Fibroblast of pulmonary artery (primary cell): ENCODE measurements around the gene PTPRC.

Source experiments
- DNase-seq: peaks from one replicate; pipeline ENCODE4 v3.0.0-alpha.2; 2010; ENCODE audit warnings: low read depth
- H3K4me3 ChIP-seq: replicated peaks from 2 replicates; pipeline ENCODE4 v1.5.1; 2011; ENCODE audit warnings: low read depth, mild to moderate bottlenecking, control low read depth, low read length, moderate library complexity
- TF ChIP-seq, protein P1 (sequence below): IDR thresholded peaks from 2 replicates; pipeline ENCODE4 v1.5.1; 2011; ENCODE audit warnings: mild to moderate bottlenecking, control low read depth, low read length, inconsistent platforms; ENCODE audit errors: missing control alignments

Gene PTPRC

DNA sequence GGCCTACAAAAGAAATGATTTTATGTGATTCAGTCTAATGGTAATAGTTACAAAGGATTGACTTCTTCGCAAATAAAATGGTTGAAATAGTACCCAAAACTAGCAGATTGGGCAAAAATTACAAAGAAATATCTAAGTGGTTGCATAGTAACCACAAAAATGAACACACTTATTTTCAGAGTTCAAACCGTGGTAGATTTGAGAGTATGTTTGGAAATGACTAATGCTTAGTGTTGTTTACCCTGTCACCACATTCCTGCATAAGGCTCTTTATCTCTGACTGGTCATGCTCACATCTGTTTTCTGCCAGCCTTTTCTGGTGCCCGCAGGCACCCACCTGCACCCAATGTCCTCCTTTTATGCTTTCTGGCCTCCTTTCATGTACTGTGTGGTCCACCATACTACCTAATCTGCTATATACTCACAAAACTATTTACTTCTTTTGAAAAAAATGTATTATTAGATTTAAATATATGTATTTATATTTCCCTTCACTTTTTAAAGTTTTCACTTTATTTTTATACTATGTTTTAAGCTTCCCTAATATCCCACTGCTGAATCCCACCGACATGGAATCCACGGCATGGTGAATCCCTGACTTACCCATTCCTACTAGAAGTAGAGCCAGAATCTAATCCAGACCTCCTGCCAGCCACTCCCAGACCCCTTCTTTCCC lies 30.3 kb downstream of the PTPRC start:
- peak; percentile 90 for DNase-seq
- TF ChIP-seq, protein P1, sequence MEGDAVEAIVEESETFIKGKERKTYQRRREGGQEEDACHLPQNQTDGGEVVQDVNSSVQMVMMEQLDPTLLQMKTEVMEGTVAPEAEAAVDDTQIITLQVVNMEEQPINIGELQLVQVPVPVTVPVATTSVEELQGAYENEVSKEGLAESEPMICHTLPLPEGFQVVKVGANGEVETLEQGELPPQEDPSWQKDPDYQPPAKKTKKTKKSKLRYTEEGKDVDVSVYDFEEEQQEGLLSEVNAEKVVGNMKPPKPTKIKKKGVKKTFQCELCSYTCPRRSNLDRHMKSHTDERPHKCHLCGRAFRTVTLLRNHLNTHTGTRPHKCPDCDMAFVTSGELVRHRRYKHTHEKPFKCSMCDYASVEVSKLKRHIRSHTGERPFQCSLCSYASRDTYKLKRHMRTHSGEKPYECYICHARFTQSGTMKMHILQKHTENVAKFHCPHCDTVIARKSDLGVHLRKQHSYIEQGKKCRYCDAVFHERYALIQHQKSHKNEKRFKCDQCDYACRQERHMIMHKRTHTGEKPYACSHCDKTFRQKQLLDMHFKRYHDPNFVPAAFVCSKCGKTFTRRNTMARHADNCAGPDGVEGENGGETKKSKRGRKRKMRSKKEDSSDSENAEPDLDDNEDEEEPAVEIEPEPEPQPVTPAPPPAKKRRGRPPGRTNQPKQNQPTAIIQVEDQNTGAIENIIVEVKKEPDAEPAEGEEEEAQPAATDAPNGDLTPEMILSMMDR = no peak
- no peak overlapping the region for H3K4me3 ChIP-seq

DNA sequence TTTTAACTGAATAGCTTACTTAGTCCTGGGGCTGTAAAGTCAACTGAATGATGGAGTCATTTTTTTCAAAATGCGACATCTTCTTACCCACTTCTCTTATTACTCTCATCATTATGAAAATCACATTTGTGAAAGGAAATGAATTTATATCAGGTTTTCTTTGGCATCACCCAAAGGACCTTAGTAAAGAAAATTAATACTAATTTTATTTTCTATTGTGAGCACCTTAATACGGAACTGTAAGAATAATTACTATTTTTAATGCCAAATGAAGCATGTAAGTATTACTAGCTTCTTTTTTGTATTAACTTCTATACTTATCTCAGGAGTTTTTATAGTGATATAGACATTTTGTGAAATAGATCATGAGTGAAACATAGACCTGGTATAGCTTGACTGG lies 30.9 kb downstream of the PTPRC start:
- TF ChIP-seq, protein P1 = no peak
- no peak for DNase-seq
- H3K4me3 ChIP-seq = no peak overlapping the region

DNA sequence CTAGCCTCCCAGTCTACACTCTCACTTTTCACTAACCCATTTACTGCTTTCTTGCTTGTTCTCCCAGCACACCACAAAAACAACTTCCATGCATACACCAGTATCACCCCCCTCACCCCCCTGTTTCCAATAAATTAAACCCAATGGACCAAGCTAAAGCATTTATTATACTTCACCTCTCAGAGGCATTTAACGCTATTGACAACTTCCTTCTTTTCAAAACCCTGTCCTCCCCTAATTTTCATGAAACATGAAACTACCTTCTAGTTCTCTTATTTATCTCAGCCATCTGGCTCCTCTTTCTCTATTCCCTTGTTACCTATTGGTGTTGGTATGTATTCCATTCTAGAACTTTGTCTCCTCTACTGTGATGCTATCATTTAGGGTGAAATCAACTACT lies 32.3 kb downstream of the PTPRC start:
- no peak for DNase-seq
- TF ChIP-seq, protein P1 = no peak

DNA sequence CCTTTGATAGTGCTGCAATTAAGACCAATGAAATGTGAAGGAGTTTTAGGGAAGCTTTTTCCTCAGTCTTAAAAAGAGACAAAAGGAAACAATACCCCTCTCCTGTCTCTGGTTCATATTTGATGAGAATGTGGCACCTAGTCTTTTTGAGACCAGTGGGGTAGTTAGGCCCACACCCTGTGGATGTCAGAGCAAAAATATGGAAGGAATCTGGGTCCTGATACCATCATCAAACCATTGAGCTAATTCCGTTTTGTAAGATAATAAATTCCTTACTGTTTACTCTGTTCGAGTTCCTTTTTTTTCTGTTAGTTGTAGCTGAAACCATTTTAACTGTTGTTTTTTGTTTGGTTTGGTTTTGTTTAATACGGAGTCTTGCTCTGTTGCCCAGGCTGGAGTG lies 33.3 kb downstream of the PTPRC start:
- TF ChIP-seq, protein P1 = no peak

More for the DNA sequence above, 32.3 kb downstream of the PTPRC start:
- no peak overlapping the region for H3K4me3 ChIP-seq

DNA sequence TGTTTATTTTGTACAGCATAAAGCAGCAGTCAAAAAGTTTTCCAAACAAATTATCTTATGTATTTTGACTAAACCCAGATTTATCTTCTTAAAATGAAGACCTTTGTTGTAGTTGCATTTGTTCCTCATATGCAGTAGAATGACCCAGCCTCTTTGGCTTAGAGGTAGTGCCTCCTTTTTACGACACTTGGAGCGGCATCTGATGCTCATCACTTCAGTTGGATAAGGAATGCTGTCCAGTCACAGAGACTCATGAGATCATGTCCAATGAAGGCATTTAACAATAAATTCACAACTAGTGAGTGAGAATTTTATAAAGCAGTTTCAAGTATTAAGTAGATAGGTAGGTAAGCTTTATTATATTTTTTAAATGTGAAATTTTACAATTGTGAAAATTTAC lies 35.2 kb downstream of the PTPRC start:
- DNase-seq = no peak
- TF ChIP-seq, protein P1 = no peak
- no peak overlapping the region for H3K4me3 ChIP-seq

More for the DNA sequence above, 33.3 kb downstream of the PTPRC start:
- H3K4me3 ChIP-seq = no peak overlapping the region
- peak; percentile 60 for DNase-seq

DNA sequence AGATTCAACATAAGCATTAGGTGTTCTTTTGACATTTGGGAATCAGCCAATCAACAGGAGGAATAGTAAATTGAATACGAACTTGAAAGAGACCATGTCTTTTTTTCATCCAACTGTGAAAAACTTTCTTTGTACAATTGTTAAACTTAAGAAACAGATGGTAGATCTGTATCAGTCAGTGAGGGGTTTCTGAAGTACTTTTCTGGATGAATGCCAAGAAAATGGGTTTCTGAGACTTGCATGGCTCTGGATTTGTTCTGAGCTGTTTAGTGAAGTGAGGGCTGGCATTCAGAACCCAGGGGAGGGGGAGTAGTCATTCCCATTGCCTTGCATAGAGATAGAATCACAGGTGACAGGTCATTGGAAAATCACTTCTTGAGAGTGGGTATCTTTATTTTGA lies 37.4 kb downstream of the PTPRC start:
- no peak for DNase-seq
- TF ChIP-seq, protein P1 = no peak
- H3K4me3 ChIP-seq = no peak overlapping the region

DNA sequence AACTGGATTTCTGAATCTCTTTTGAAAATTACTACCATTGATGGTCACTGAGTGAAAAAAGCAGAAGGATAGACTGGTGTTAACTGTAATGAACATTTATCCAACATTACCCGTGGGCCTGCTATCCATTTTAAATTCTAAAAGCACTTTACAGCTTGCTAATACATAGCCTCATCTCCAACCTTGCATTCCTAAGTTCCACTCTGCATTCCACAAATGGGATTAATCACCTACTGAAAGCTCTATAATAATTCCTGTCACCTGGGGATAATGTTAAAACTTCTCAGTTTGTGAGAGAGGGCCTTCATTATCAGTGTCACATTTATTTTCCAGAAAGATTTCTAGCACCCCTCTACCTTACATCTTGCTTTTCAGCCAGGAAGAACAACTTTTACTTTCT lies 38.2 kb downstream of the PTPRC start:
- H3K4me3 ChIP-seq = no peak overlapping the region
- DNase-seq = no peak
- TF ChIP-seq, protein P1 = no peak
